Upper lobe of left lung (tissue), 4 donors: ENCODE results near the gene SLX4IP.

Experiments
- EP300 ChIP-seq, 4 donors: sonication (generic); formaldehyde crosslinking; IDR thresholded peaks; one replicate each; pipeline ENCODE4 v1.5.1; 2017; ENCODE audit warnings: antibody characterized with exemption in 4 of 4, control low read depth in 2 of 4
- POLR2A ChIP-seq, 4 donors: fragments of 450-650 bp; IDR thresholded peaks; one replicate each; pipeline ENCODE4 v1.5.1; 2016 to 2017; ENCODE audit warnings: antibody characterized with exemption in 4 of 4, mild to moderate bottlenecking in 2 of 4
- TF ChIP-seq, protein P1 (sequence below), 6 experiments: fragments of 450-650 bp in 4 of 6; fragments of 200-600 bp in 2 of 6; sonication (generic) in 2 of 6; IDR thresholded peaks; one replicate each; pipeline ENCODE4 v1.5.1; 2016 to 2019; ENCODE audit warnings: antibody characterized with exemption in 6 of 6

DNA sequence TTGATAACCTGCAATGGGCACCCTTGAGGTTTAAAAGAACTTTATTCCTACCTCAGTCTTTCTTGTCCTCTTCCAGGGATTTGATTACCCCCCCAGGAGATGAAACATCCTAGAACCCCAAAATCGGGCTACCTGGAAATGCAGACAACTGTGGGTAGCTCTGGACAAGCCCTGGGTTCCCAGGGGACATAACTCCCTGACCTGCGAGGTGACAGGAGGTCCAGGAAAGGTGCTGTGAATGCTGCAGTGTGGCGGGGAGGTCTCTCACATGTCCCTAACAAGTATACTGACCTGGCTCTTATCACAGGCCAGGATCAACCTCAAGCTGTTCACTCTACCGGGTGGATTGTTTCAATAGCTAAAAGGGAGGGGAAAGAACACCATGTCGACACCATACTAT, 227.0 kb downstream of the SLX4IP start:
- TF ChIP-seq, protein P1, sequence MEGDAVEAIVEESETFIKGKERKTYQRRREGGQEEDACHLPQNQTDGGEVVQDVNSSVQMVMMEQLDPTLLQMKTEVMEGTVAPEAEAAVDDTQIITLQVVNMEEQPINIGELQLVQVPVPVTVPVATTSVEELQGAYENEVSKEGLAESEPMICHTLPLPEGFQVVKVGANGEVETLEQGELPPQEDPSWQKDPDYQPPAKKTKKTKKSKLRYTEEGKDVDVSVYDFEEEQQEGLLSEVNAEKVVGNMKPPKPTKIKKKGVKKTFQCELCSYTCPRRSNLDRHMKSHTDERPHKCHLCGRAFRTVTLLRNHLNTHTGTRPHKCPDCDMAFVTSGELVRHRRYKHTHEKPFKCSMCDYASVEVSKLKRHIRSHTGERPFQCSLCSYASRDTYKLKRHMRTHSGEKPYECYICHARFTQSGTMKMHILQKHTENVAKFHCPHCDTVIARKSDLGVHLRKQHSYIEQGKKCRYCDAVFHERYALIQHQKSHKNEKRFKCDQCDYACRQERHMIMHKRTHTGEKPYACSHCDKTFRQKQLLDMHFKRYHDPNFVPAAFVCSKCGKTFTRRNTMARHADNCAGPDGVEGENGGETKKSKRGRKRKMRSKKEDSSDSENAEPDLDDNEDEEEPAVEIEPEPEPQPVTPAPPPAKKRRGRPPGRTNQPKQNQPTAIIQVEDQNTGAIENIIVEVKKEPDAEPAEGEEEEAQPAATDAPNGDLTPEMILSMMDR (IDR thresholded peaks at IDR 0.05) = no peak
- TF ChIP-seq POLR2A (IDR thresholded peaks at IDR 0.05) (no peak), EP300 (IDR thresholded peaks at IDR 0.05) (no peak)
